Karpas-422 (cell line): ENCODE results near the gene MFNG. TPM values are rescaled to one million over a fixed set of nuclear protein-coding genes. Genes with fewer than 3 reads are reported as not detected.

Source experiments
- DNase-seq: peaks from one replicate; pipeline ENCODE4 v3.0.0-alpha.2; 2015
- H2AFZ ChIP-seq: fragments of 200-600 bp; sonication (generic); 2 replicates; pipeline ENCODE4 v1.6.1; 2014; ENCODE audit warnings: antibody characterized with exemption, low read length, mixed read lengths
- H3K27ac ChIP-seq: fragments of 200-600 bp; sonication (generic); 2 replicates; pipeline ENCODE4 v1.5.1; 2014; ENCODE audit warnings: mild to moderate bottlenecking, low read length, moderate library complexity
- H3K27me3 ChIP-seq: fragments of 200-600 bp; sonication (generic); 2 replicates; pipeline ENCODE4 v1.6.1; 2014; ENCODE audit warnings: low read length, mixed read lengths
- H3K36me3 ChIP-seq: fragments of 200-600 bp; sonication (generic); 2 replicates; pipeline ENCODE4 v1.6.1; 2014; ENCODE audit warnings: low read length, mixed read lengths; ENCODE audit not compliant: insufficient read depth
- H3K4me1 ChIP-seq: fragments of 200-600 bp; sonication (generic); 2 replicates; pipeline ENCODE4 v1.6.1; 2014; ENCODE audit warnings: mild to moderate bottlenecking, low read length, mixed read lengths
- H3K4me2 ChIP-seq: fragments of 200-600 bp; sonication (generic); 2 replicates; pipeline ENCODE4 v1.6.1; 2014; ENCODE audit warnings: low read length, low read depth, mild to moderate bottlenecking; ENCODE audit not compliant: poor library complexity, severe bottlenecking
- H3K4me3 ChIP-seq: fragments of 200-600 bp; sonication (generic); 2 replicates; pipeline ENCODE4 v1.5.1; 2014; ENCODE audit warnings: mild to moderate bottlenecking, antibody characterized with exemption, low read length, mixed read lengths
- H3K79me2 ChIP-seq: fragments of 200-600 bp; sonication (generic); 2 replicates; pipeline ENCODE4 v1.6.1; 2014; ENCODE audit warnings: mild to moderate bottlenecking, low read length, mixed read lengths
- H3K9ac ChIP-seq: fragments of 200-600 bp; sonication (generic); 2 replicates; pipeline ENCODE4 v1.6.0; 2014; ENCODE audit warnings: low read length
- H3K9me2 ChIP-seq: fragments of 200-600 bp; sonication (generic), shearing (Covaris generic); replicated peaks from 2 replicates; pipeline ENCODE4 v1.6.0; 2014; ENCODE audit warnings: mild to moderate bottlenecking, low read length, moderate library complexity; ENCODE audit not compliant: insufficient read depth
- H3K9me3 ChIP-seq: fragments of 300-700, 200-600 bp; sonication (generic); 2 replicates; pipeline ENCODE4 v1.6.1; 2014; ENCODE audit warnings: low read length, mixed read lengths
- H4K20me1 ChIP-seq: fragments of 200-600 bp; sonication (generic); 2 replicates; pipeline ENCODE4 v1.6.1; 2014; ENCODE audit warnings: mild to moderate bottlenecking, antibody characterized with exemption, low read length, low read depth; ENCODE audit not compliant: insufficient read depth
- total RNA-seq: library from RNA; depleted of rRNA; stranded (reverse); fragments of >200 nt; shearing (Covaris generic); gene quantifications from 2 replicates; pipeline ENCODE4 v1.2.3, GENCODE V29; 2014; ENCODE audit warnings: low replicate concordance

Gene MFNG
- total RNA-seq, 1 experiment from 2014 or later = 105 TPM

- Histone ChIP-seq H3K4me1 (no peaks in the 10 kb centered on the region), H3K27me3 (no peaks in the 10 kb centered on the region), H3K36me3 (no peaks in the 10 kb centered on the region), H3K79me2 (no peaks in the 10 kb centered on the region), H3K9ac (no peak overlapping the region), H3K27ac (no peak overlapping the region), H3K4me2 (no peak overlapping the region), H3K9me3 (no peaks in the 10 kb centered on the region), H3K4me3 (no peak overlapping the region), H2AFZ (no peak overlapping the region), H4K20me1 (no peaks in the 10 kb centered on the region), H3K9me2 (no peaks in the 10 kb centered on the region)
- DNase-seq = no peak
Measured at GRCh38 chr22:37525746-37526350, 39.7 kb upstream of the MFNG start.

GRCh38 chr22:37525073-37525745 is 39.0 kb upstream of the MFNG start:
- Histone ChIP-seq H3K36me3 (no peaks in the 10 kb centered on the region), H3K9me2 (no peaks in the 10 kb centered on the region), H3K4me1 (no peaks in the 10 kb centered on the region), H2AFZ (no peak overlapping the region), H4K20me1 (no peaks in the 10 kb centered on the region), H3K4me3 (no peak overlapping the region), H3K79me2 (no peaks in the 10 kb centered on the region), H3K27me3 (no peaks in the 10 kb centered on the region), H3K9ac (no peak overlapping the region), H3K27ac (no peak overlapping the region), H3K9me3 (no peaks in the 10 kb centered on the region), H3K4me2 (no peak overlapping the region)
- DNase-seq = no peak

GRCh38 chr22:37522482-37522881 is 36.3 kb upstream of the MFNG start:
- H3K4me3 ChIP-seq = no peak overlapping the region
- no peaks in the 10 kb centered on the region for H3K9me2 ChIP-seq
- no peaks in the 10 kb centered on the region for H4K20me1 ChIP-seq
- H3K4me1 ChIP-seq = no peaks in the 10 kb centered on the region
- no peaks in the 10 kb centered on the region for H3K27me3 ChIP-seq
- no peak overlapping the region for H3K4me2 ChIP-seq
- no peaks in the 10 kb centered on the region for H3K9me3 ChIP-seq
- no peak overlapping the region for H3K9ac ChIP-seq
- DNase-seq = no peak
- no peak overlapping the region for H2AFZ ChIP-seq
- H3K27ac ChIP-seq = no peak overlapping the region
- H3K36me3 ChIP-seq = no peaks in the 10 kb centered on the region
- no peaks in the 10 kb centered on the region for H3K79me2 ChIP-seq

- Histone ChIP-seq H3K79me2 (no peaks in the 10 kb centered on the region), H3K4me2 (no peak overlapping the region), H3K4me1 (no peaks in the 10 kb centered on the region), H3K9ac (no peak overlapping the region), H3K9me3 (no peaks in the 10 kb centered on the region), H2AFZ (no peak overlapping the region), H3K27ac (no peak overlapping the region), H3K36me3 (no peaks in the 10 kb centered on the region), H3K27me3 (no peaks in the 10 kb centered on the region), H3K9me2 (no peaks in the 10 kb centered on the region), H3K4me3 (no peak overlapping the region), H4K20me1 (no peaks in the 10 kb centered on the region)
- no peak for DNase-seq
Measured at GRCh38 chr22:37521236-37521739, 35.1 kb upstream of the MFNG start.

- Histone ChIP-seq H3K9ac (no peak overlapping the region), H3K9me2 (no peaks in the 10 kb centered on the region), H3K27me3 (no peaks in the 10 kb centered on the region), H3K36me3 (no peaks in the 10 kb centered on the region), H3K4me2 (no peak overlapping the region), H3K4me1 (no peaks in the 10 kb centered on the region), H3K79me2 (no peaks in the 10 kb centered on the region), H3K4me3 (no peak overlapping the region), H2AFZ (no peak overlapping the region), H4K20me1 (no peaks in the 10 kb centered on the region), H3K27ac (no peak overlapping the region), H3K9me3 (no peaks in the 10 kb centered on the region)
- DNase-seq = no peak
Measured at GRCh38 chr22:37520776-37521191, 34.6 kb upstream of the MFNG start.

GRCh38 chr22:37519268-37520195 is 33.3 kb upstream of the MFNG start, which contains the start of gene CARD10:
Gene CARD10, minus strand, starts transcription at chr22:37519415. Its CDS starts 215 bp downstream, at chr22:37519200.
- Histone ChIP-seq H3K4me2 (no peak within 1 kb of the TSS), H3K4me3 (no peak within 1 kb of the TSS), H3K27me3 (no peaks in the 10 kb centered on the region), H3K79me2 (no peaks in the 10 kb centered on the region), H4K20me1 (no peaks in the 10 kb centered on the region), H3K27ac (no peak within 1 kb of the TSS), H3K9ac (no peak within 1 kb of the TSS), H3K9me3 (no peaks in the 10 kb centered on the region), H3K9me2 (no peaks in the 10 kb centered on the region), H3K36me3 (no peaks in the 10 kb centered on the region), H2AFZ (no peak within 1 kb of the TSS), H3K4me1 (no peaks in the 10 kb centered on the region)
- DNase-seq = no peak

- no peak overlapping the region for H3K4me3 ChIP-seq
- no peak for DNase-seq
- H3K9ac ChIP-seq = no peak overlapping the region
- no peak overlapping the region for H2AFZ ChIP-seq
- no peaks in the 10 kb centered on the region for H3K79me2 ChIP-seq
- H3K9me3 ChIP-seq = no peaks in the 10 kb centered on the region
- no peaks in the 10 kb centered on the region for H3K9me2 ChIP-seq
- no peaks in the 10 kb centered on the region for H3K27me3 ChIP-seq
- H4K20me1 ChIP-seq = no peaks in the 10 kb centered on the region
- no peak overlapping the region for H3K4me2 ChIP-seq
- no peaks in the 10 kb centered on the region for H3K36me3 ChIP-seq
- H3K27ac ChIP-seq = no peak overlapping the region
- H3K4me1 ChIP-seq = no peaks in the 10 kb centered on the region
Measured at GRCh38 chr22:37518509-37519267, 32.5 kb upstream of the MFNG start.
